Measurements from ENCODE around the gene IGF2R. TPM values are rescaled to one million over a fixed set of nuclear protein-coding genes. Genes with fewer than 3 reads are reported as not detected.

IGF2R gene
- total RNA-seq, 1 donor from 2014 or later: 73.4 TPM

DNA sequence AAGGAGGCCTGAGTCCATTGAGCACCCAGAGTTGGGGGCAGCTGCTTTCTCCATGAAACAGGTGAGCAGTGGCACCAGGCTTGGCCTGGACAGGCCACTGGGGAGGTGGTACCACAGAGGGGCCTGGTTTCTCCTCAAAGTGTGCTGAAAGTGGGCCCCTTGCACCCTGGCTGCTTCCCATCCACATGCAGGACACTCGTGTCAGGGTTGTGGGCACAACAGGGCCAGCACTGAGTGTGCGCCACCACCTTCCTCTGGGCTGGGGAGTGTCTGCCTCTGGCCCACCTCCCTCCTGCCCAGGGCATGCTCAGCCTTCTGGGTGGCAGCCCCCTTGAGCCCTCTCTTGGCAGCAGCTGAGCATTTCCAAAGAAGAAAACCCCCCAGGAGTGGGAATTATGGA is 147.5 kb downstream of the IGF2R start:
- intact Hi-C loops (cut with DNase I): no loop called here
- Histone ChIP-seq H3K36me3 (no peaks in the 10 kb centered on the region), H3K27me3 (no peaks in the 10 kb centered on the region), H3K4me3 (no peak overlapping the region), H3K27ac (no peak overlapping the region), H3K4me1 (no peaks in the 10 kb centered on the region), H3K9me3 (no peaks in the 10 kb centered on the region)
- no peak for DNase-seq (ENCODE audit: extremely low spot score in 2 of 2)
- no peak for TF ChIP-seq POLR2AphosphoS5 (IDR thresholded peaks at IDR 0.05; ENCODE audit: insufficient read depth in 1 of 2, low read depth in 1 of 2)
- TF ChIP-seq, protein P1, sequence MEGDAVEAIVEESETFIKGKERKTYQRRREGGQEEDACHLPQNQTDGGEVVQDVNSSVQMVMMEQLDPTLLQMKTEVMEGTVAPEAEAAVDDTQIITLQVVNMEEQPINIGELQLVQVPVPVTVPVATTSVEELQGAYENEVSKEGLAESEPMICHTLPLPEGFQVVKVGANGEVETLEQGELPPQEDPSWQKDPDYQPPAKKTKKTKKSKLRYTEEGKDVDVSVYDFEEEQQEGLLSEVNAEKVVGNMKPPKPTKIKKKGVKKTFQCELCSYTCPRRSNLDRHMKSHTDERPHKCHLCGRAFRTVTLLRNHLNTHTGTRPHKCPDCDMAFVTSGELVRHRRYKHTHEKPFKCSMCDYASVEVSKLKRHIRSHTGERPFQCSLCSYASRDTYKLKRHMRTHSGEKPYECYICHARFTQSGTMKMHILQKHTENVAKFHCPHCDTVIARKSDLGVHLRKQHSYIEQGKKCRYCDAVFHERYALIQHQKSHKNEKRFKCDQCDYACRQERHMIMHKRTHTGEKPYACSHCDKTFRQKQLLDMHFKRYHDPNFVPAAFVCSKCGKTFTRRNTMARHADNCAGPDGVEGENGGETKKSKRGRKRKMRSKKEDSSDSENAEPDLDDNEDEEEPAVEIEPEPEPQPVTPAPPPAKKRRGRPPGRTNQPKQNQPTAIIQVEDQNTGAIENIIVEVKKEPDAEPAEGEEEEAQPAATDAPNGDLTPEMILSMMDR (IDR thresholded peaks at IDR 0.05): no peak
- TF ChIP-seq POLR2A (IDR thresholded peaks at IDR 0.05): no peak

- no peak for DNase-seq (ENCODE audit: extremely low spot score in 2 of 2)
- no peaks in the 10 kb centered on the region for H3K27me3 ChIP-seq
- intact Hi-C loops (cut with DNase I): no loop called here
Observed at GRCh38 chr6:160117137-160117536, 148.3 kb downstream of the IGF2R start.

DNA sequence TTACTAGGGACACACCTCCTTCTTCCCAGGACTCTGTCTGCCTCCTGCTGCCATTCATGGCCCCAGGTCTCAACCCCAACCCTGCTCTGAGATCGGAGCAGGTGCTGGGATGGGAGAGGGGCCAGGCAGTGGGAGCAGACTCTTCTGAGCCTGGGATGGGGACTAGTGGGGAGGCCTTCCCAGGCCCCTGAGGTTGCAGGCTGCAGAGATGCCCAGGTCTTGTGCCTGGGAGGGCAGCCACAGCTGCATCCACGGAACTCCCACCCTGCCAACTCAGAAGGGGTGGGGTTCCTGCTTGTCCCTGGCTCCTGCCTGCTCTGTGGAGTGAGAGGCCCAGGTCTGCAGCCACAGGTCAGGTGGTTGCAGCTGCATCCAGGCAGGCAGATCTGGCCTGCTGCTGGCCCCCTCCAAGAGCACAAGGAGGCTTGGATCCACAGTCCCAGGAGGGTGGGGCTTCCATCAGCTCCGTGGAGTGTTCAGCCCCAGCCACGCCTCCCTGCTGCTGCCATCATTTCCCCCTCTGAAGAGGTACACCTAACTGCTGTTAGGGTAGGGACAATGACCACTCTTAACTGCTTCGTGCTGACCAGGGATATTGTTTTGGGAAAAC is 149.8 kb downstream of the IGF2R start:
- intact Hi-C loops (cut with DNase I): no loop called here
- Histone ChIP-seq H3K36me3 (no peaks in the 10 kb centered on the region), H3K27me3 (no peaks in the 10 kb centered on the region), H3K27ac (no peak overlapping the region), H3K9me3 (no peaks in the 10 kb centered on the region), H3K4me1 (no peaks in the 10 kb centered on the region), H3K4me3 (no peak overlapping the region)
- no peak for DNase-seq (ENCODE audit: extremely low spot score in 2 of 2)
- TF ChIP-seq POLR2A (IDR thresholded peaks at IDR 0.05): no peak
- TF ChIP-seq POLR2AphosphoS5 (IDR thresholded peaks at IDR 0.05; ENCODE audit: insufficient read depth in 1 of 2, low read depth in 1 of 2): no peak
- TF ChIP-seq, protein P1 (IDR thresholded peaks at IDR 0.05): no peak

More at GRCh38 chr6:160117137-160117536, 148.3 kb downstream of the IGF2R start:
- H3K36me3 ChIP-seq: no peaks in the 10 kb centered on the region
- TF ChIP-seq POLR2AphosphoS5 (IDR thresholded peaks at IDR 0.05; ENCODE audit: insufficient read depth in 1 of 2, low read depth in 1 of 2): no peak
- TF ChIP-seq, protein P1 (IDR thresholded peaks at IDR 0.05): no peak
- TF ChIP-seq POLR2A (IDR thresholded peaks at IDR 0.05): no peak
- no peaks in the 10 kb centered on the region for H3K9me3 ChIP-seq
- no peaks in the 10 kb centered on the region for H3K4me1 ChIP-seq
- no peak overlapping the region for H3K4me3 ChIP-seq
- H3K27ac ChIP-seq: no peak overlapping the region

DNA sequence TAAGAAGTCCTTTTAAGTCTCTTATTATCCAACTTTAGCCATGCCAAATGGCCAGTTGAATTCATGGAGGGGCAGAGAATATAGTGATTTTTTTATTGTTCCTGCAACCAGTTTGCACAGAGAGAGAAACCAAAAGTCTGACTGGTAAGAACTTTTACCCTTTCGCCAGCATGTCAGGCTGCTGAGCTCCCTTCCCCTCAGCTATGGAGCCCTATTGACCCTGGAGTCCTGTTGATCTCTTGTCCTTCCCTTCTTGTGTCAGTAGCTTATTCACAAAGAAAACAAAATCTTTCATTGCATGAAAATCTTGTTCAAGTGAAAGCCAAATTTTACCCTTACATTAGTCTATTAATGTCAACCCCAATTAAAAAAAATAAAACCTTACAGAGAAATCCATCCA is 151.2 kb downstream of the IGF2R start:
- TF ChIP-seq POLR2A (IDR thresholded peaks at IDR 0.05) (no peak), POLR2AphosphoS5 (IDR thresholded peaks at IDR 0.05; ENCODE audit: insufficient read depth in 1 of 2, low read depth in 1 of 2) (no peak)
- TF ChIP-seq, protein P1 (IDR thresholded peaks at IDR 0.05): no peak
- H3K27ac ChIP-seq: no peak overlapping the region
- intact Hi-C loops (cut with DNase I): no loop called here
- H3K9me3 ChIP-seq: no peaks in the 10 kb centered on the region
- no peaks in the 10 kb centered on the region for H3K4me1 ChIP-seq
- no peaks in the 10 kb centered on the region for H3K27me3 ChIP-seq
- no peak for DNase-seq (ENCODE audit: extremely low spot score in 2 of 2)
- H3K4me3 ChIP-seq: no peak overlapping the region
- no peaks in the 10 kb centered on the region for H3K36me3 ChIP-seq

GRCh38 chr6:160121558-160121957 is 152.7 kb downstream of the IGF2R start, which contains the start of gene SLC22A1:
TSS of gene SLC22A1 (plus strand) at chr6:160121815. CDS start at chr6:160121936, 121 bp downstream.
- DNase-seq (ENCODE audit: extremely low spot score in 2 of 2): no peak
- Histone ChIP-seq H3K4me3 (no peak within 1 kb of the TSS), H3K27ac (no peak within 1 kb of the TSS), H3K9me3 (no peaks in the 10 kb centered on the region), H3K4me1 (no peaks in the 10 kb centered on the region), H3K27me3 (no peaks in the 10 kb centered on the region), H3K36me3 (no peaks in the 10 kb centered on the region)
- TF ChIP-seq POLR2AphosphoS5 (IDR thresholded peaks at IDR 0.05; ENCODE audit: insufficient read depth in 1 of 2, low read depth in 1 of 2): no peak
- TF ChIP-seq POLR2A (IDR thresholded peaks at IDR 0.05): no peak
- TF ChIP-seq, protein P1 (IDR thresholded peaks at IDR 0.05): no peak
- intact Hi-C loops (cut with DNase I): no loop called here

Data from vagina (tissue), 2 donors.